ENCODE results near the gene NTN1.

DNA sequence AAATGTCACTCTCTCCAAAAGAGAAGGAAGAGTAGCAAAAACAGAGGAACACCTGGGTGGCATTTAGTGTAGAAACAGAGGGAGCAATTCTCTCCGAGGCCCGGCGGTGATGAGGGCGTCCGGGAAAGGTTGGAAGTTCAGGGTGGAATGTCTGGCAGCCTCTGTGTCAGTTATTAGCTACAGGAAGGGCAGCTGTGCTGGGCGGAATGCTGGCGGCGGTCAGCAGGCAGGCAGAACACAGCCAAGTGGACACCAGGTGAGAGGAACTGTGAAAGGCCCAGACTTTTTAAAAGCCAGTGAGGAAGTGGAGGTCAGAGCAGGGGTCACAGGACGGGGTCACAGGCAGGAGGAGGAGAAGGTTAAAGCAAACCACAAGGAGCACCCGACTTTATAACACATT lies 238.1 kb downstream of the NTN1 start:
- TF ChIP-seq, protein P1, sequence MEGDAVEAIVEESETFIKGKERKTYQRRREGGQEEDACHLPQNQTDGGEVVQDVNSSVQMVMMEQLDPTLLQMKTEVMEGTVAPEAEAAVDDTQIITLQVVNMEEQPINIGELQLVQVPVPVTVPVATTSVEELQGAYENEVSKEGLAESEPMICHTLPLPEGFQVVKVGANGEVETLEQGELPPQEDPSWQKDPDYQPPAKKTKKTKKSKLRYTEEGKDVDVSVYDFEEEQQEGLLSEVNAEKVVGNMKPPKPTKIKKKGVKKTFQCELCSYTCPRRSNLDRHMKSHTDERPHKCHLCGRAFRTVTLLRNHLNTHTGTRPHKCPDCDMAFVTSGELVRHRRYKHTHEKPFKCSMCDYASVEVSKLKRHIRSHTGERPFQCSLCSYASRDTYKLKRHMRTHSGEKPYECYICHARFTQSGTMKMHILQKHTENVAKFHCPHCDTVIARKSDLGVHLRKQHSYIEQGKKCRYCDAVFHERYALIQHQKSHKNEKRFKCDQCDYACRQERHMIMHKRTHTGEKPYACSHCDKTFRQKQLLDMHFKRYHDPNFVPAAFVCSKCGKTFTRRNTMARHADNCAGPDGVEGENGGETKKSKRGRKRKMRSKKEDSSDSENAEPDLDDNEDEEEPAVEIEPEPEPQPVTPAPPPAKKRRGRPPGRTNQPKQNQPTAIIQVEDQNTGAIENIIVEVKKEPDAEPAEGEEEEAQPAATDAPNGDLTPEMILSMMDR (IDR thresholded peaks at IDR 0.05; ENCODE audit: insufficient read depth, low read length, poor library complexity, severe bottlenecking): no peak
- no peak for TF ChIP-seq EZH2phosphoT487 (conservative IDR thresholded peaks at IDR 0.05; ENCODE audit: low read length)

Measured in SU-DHL-6 (cell line).